Muscle layer of duodenum (tissue), 2 donors: ENCODE measurements around the gene EAF2.

Source experiments
- H3K27ac ChIP-seq: one replicate; pipeline ENCODE4 v1.7.0; 2013; ENCODE audit warnings: mild to moderate bottlenecking, low read length
- H3K27me3 ChIP-seq: one replicate; pipeline ENCODE4 v1.7.0; 2013; ENCODE audit warnings: low read depth, mild to moderate bottlenecking, control low read depth, low read length
- H3K36me3 ChIP-seq, 2 donors: one replicate each; pipeline ENCODE4 v1.7.0; 2013; ENCODE audit warnings: low read length in 2 of 2, control low read depth in 1 of 2, mild to moderate bottlenecking in 1 of 2; ENCODE audit not compliant: insufficient read depth in 2 of 2, control insufficient read depth in 1 of 2
- H3K4me1 ChIP-seq, 2 donors: one replicate each; pipeline ENCODE4 v1.7.0; 2013; ENCODE audit warnings: low read length in 2 of 2, mild to moderate bottlenecking in 2 of 2, control low read depth in 1 of 2, moderate library complexity in 1 of 2; ENCODE audit not compliant: insufficient read depth in 2 of 2, control insufficient read depth in 1 of 2
- H3K4me3 ChIP-seq, 2 donors: one replicate each; pipeline ENCODE4 v1.7.0; 2013; ENCODE audit warnings: low read length in 2 of 2, low read depth in 1 of 2, mild to moderate bottlenecking in 1 of 2
- H3K9me3 ChIP-seq, 2 donors: one replicate each; pipeline ENCODE4 v1.7.0; 2013; ENCODE audit warnings: low read length in 2 of 2, control low read depth in 1 of 2, mild to moderate bottlenecking in 1 of 2; ENCODE audit not compliant: control insufficient read depth in 1 of 2
- donor health status: healthy.

The EAF2 gene

DNA sequence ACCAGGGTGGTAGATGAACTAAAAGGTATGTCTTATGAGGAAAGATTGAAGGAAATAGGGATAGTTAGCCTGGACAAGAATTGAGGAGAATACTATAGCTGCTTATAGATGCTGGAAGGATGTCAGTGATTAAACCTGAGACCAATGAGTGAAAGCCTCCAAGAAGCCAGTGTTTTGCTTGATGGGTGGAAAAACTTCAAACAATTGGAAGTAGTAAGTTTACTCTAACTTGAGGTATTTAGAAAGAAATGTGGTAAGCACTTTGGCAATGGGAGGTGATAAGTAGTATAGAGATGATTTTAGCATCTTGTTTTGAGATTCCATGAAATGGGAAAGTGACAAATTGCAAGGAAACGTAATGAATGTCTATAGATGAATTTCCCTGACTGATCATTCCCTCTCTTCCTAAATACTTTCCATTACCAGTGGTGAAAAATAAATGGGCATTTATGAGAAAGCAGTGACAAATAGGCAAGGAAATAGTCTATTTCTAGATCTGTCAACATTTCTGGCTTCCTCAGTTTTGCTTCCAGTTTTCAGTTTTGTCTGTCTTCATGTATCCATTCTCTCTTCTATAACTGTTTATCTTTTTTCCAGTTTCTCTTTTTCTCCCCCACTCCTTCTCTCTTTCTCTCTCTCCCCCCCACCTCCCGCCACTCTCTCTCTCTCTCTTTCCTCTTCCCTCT is 78.4 kb downstream of the EAF2 start:
- Histone ChIP-seq H3K27ac (no peak overlapping the region), H3K27me3 (no peaks in the 10 kb centered on the region), H3K36me3 (no peaks in the 10 kb centered on the region), H3K9me3 (no peaks in the 10 kb centered on the region), H3K4me1 (peaks cover 0 to 3% of the 10 kb centered on the region in 2 donors), H3K4me3 (peak overlapping the region in 1 of 2 donors; percentile 9)

DNA sequence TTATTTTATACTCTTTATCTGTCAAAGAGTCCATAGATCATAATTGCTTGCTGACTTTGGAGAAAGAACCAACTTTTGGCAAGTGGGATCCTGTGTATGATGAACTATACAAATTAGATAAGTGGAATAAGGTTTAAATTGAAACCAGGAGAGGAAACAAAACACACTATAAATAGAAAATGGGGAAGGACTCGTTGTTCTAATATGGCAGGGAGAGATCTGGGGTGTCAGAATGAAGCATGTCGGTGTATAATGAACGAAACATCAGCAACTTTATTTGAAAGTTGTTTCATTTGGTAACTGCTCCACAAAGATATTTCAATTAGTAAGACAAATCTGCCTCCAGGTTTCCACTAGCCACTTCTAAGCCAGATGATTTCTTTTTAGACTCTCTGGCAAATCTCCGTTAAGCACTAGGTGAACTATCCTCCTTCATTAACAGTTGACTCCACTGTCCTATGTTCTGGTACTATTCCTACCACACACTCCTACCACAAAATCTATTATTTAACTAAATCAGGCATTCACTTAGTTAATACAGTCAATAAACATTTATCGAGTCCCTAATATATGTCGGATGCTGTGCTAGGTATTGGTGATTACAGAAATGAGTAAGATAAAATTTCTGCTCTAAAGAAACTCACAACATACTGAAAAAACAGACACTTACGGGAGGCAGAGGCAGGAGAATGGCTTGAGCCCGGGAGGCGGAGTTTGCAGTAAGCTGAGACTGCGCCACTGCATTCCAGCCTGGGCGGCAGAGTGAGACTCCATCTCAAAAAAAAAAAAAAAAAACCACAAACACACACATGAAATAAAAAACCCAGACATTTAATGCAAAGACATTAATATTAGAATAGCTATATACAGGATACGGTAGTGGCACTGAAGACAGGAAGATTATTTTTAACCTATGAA is 79.3 kb downstream of the EAF2 start:
- Histone ChIP-seq H3K4me3 (peak overlapping the region; percentile 9 to 24), H3K27ac (no peak overlapping the region), H3K36me3 (no peaks in the 10 kb centered on the region), H3K4me1 (peaks cover 0 to 3% of the 10 kb centered on the region in 2 donors), H3K27me3 (no peaks in the 10 kb centered on the region), H3K9me3 (no peaks in the 10 kb centered on the region)

DNA sequence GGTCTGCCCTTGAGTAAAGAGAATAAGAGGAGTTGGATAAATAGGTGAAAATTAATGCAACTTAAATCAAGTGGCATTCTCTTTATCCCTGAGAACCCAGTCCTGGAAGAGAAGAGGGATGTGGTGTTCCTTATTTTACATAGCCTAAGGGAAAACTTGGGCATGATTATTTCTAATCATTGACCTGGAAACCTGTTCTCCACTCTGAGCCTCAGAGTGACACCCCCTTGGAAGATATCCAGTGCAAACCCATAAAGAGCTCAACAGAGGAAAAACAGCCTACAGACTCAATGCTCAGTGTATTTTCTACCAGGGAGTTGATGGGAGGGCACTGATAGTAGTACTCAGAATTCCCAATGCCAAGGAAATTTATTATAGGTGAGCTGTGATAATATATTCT is 81.2 kb downstream of the EAF2 start:
- Histone ChIP-seq H3K36me3 (no peaks in the 10 kb centered on the region), H3K4me1 (peaks cover 0 to 3% of the 10 kb centered on the region in 2 donors), H3K4me3 (no peak overlapping the region), H3K27ac (no peak overlapping the region), H3K9me3 (no peaks in the 10 kb centered on the region), H3K27me3 (no peaks in the 10 kb centered on the region)

DNA sequence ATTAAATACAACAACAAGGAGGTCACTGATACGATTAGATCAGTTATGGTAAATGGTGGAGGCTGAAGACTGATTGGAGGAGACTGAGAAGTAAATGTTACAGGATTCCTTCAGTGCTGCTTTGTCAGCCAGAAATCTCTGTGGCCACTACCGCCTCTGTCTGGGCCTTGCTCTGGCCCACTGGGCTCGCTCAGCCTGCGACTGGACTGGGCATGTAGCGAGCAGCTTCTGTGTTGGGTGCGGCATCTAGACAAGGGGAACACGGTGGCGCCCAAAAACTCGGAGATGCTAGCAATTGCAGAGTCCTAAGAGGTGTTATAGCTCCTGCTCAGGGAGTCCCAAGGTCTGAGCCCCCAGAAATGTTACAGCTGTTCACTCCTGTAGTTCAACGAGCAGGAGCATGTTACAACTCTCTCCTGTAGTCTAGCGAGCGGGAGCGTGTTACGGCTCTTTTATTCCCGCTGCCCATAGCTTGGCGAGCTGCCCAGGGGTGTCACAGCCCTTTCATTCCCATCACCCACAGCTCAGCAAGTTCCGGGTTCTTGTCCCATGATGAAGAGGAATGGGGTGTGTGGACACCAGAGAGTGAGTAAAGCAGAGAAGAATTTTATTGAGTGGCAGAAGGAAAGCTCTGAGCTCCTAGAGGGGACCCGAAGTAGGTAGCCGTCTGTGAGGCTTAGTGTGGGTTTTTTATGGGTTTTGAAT is 83.9 kb downstream of the EAF2 start:
- no peak overlapping the region for H3K4me3 ChIP-seq
- no peak overlapping the region for H3K27ac ChIP-seq
- no peaks in the 10 kb centered on the region for H3K27me3 ChIP-seq
- peaks cover 0 to 3% of the 10 kb centered on the region in 2 donors for H3K4me1 ChIP-seq
- peaks cover 0 to 12% of the 10 kb centered on the region in 2 donors for H3K36me3 ChIP-seq
- H3K9me3 ChIP-seq: no peaks in the 10 kb centered on the region

DNA sequence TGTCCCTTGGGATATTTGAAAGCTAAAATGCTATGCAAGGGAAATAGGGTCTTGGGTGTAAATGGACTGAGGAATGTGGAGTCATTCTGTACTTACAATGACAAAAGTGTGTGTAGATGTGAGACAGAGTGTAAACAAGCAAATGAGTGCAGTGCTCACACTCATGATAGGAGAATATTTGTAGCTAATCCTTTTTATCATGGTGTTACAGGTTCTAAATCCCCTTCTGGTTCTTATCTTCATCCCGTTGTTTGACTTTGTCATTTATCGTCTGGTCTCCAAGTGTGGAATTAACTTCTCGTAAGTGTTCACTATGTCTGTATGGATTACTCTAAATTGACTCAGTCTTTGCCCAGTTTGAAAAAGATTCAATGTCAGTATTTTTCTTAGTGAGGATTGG is 89.7 kb downstream of the EAF2 start:
- H3K4me3 ChIP-seq: no peak overlapping the region
- no peak overlapping the region for H3K27ac ChIP-seq
- H3K9me3 ChIP-seq: no peaks in the 10 kb centered on the region
- no peaks in the 10 kb centered on the region for H3K4me1 ChIP-seq
- peaks cover 0 to 17% of the 10 kb centered on the region in 2 donors for H3K36me3 ChIP-seq
- no peaks in the 10 kb centered on the region for H3K27me3 ChIP-seq

DNA sequence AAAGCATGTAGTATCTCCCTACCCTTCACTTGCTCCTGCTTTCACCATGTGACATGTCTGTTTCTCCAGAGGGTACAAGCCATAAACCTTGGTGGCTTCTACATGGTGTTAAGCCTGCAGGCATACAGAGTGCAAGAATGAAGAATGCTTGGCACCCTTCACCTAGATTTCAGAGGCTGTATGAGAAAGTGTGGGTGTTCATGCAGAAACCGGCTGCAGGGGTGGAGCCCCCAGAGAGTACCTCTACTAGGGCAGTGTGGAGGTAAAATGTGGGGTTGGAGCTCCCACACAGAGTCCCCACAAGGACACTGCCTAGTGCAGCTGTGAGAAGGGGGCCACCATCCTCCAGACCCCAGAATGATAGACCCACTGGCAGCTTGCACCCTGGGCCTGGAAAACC is 91.4 kb downstream of the EAF2 start:
- H3K27me3 ChIP-seq: no peaks in the 10 kb centered on the region
- H3K4me1 ChIP-seq: no peaks in the 10 kb centered on the region
- H3K4me3 ChIP-seq: no peak overlapping the region
- H3K27ac ChIP-seq: no peak overlapping the region
- H3K9me3 ChIP-seq: no peaks in the 10 kb centered on the region
- peaks cover 0 to 17% of the 10 kb centered on the region in 2 donors for H3K36me3 ChIP-seq
